RWPE2 (cell line): ENCODE data around the gene RPL3.
"Not testable (repeated sequence)": the region's sequence is repeated elsewhere in the genome, so short reads cannot be mapped to it uniquely, and the experiment has no call there.

Experiments used
- ATAC-seq: fragments of 200-7000 bp; cut with Tn5 transposase; 3 replicates; pipeline ENCODE4 v1.9.1; 2021; ENCODE audit warnings: low read depth
- DNase-seq: peaks from one replicate; pipeline ENCODE4 v3.0.0-alpha.2; 2020; ENCODE audit warnings: low spot score
- H3K27ac ChIP-seq: fragments of 450-650 bp; 2 replicates; pipeline ENCODE4 v1.5.1; 2017; ENCODE audit warnings: mild to moderate bottlenecking; ENCODE audit not compliant: poor library complexity, severe bottlenecking
- H3K27me3 ChIP-seq: fragments of 250-450 bp; sonication (Bioruptor Pico); 2 replicates; pipeline ENCODE4 v1.5.1; 2021; ENCODE audit warnings: mild to moderate bottlenecking, moderate library complexity; ENCODE audit not compliant: insufficient read depth, poor library complexity, severe bottlenecking
- H3K36me3 ChIP-seq: fragments of 250-450 bp; sonication (Bioruptor Pico); 2 replicates; pipeline ENCODE4 v1.5.1; 2020; ENCODE audit warnings: low read depth, mild to moderate bottlenecking, moderate library complexity
- H3K4me1 ChIP-seq: fragments of 250-450 bp; sonication (Bioruptor Pico); 2 replicates; pipeline ENCODE4 v1.5.1; 2021; ENCODE audit warnings: mild to moderate bottlenecking, moderate library complexity; ENCODE audit not compliant: insufficient read depth, poor library complexity, severe bottlenecking
- H3K4me3 ChIP-seq: fragments of 250-450 bp; sonication (Bioruptor Pico); 2 replicates; pipeline ENCODE4 v1.5.1; 2021; ENCODE audit warnings: mild to moderate bottlenecking, moderate library complexity; ENCODE audit not compliant: severe bottlenecking
- H3K9me3 ChIP-seq: fragments of 250-450 bp; sonication (Bioruptor Pico); 2 replicates; pipeline ENCODE4 v1.5.1; 2021; ENCODE audit warnings: mild to moderate bottlenecking, moderate library complexity; ENCODE audit not compliant: severe bottlenecking
- TF ChIP-seq, protein P1 (sequence below): fragments of 450-650 bp; IDR thresholded peaks from one replicate; pipeline ENCODE4 v1.5.1; 2017; ENCODE audit warnings: mild to moderate bottlenecking, moderate library complexity; ENCODE audit not compliant: poor library complexity, severe bottlenecking

Gene RPL3

DNA sequence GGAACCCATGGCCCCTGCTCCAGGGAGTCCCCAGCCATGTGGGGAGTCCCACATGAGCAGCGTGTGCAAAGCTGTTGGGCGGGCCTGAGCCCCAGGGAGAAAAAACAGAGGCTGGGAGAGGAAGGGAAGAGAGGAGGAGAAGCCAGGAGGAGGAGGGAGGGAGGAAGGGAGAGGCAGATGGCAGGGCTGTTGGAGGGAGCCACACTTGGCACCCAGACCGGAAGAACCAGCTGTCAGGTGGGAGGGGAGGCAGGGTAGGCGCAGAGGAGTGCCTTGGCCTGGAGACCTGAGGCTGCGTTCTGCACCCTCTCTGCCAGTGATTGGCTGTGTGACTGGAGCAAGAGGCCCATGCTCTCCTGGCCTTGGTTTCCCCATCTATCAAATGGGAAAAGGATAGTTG is 37.0 kb upstream of the RPL3 start:
- Histone ChIP-seq H3K27me3 (no peaks in the 10 kb centered on the region), H3K36me3 (no peaks in the 10 kb centered on the region), H3K4me1 (no peaks in the 10 kb centered on the region), H3K27ac (no peak overlapping the region), H3K4me3 (no peak overlapping the region), H3K9me3 (no peaks in the 10 kb centered on the region)
- ATAC-seq (no peak), DNase-seq (no peak)
- TF ChIP-seq, protein P1, sequence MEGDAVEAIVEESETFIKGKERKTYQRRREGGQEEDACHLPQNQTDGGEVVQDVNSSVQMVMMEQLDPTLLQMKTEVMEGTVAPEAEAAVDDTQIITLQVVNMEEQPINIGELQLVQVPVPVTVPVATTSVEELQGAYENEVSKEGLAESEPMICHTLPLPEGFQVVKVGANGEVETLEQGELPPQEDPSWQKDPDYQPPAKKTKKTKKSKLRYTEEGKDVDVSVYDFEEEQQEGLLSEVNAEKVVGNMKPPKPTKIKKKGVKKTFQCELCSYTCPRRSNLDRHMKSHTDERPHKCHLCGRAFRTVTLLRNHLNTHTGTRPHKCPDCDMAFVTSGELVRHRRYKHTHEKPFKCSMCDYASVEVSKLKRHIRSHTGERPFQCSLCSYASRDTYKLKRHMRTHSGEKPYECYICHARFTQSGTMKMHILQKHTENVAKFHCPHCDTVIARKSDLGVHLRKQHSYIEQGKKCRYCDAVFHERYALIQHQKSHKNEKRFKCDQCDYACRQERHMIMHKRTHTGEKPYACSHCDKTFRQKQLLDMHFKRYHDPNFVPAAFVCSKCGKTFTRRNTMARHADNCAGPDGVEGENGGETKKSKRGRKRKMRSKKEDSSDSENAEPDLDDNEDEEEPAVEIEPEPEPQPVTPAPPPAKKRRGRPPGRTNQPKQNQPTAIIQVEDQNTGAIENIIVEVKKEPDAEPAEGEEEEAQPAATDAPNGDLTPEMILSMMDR, result no peak

DNA sequence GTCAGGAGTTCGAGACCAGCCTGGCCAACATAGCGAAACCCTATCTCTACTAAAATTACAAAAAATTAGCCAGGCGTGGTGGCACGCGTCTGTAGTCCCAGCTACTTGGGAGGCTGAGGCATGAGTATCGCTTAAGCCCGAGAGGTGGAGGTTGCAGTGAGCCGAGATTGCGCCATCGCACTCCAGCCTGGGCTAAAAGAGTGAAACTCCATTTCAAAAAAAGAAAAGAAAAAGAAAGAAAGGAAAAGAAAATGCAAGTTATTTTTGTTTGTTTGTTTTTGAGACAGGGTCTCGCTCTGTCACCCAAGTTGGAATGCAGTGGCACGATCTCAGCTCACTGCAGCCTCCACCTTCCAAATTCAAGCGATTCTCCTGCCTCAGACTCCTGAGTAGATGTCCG is 36.4 kb upstream of the RPL3 start:
- H3K4me1 ChIP-seq, ATAC-seq, DNase-seq, H3K36me3 ChIP-seq, H3K27me3 ChIP-seq, H3K9me3 ChIP-seq, H3K27ac ChIP-seq, H3K4me3 ChIP-seq: not testable (repeated sequence)

- Histone ChIP-seq H3K4me1 (no peaks in the 10 kb centered on the region), H3K9me3 (no peaks in the 10 kb centered on the region), H3K27ac (no peak overlapping the region), H3K4me3 (no peak overlapping the region), H3K27me3 (no peaks in the 10 kb centered on the region), H3K36me3 (no peaks in the 10 kb centered on the region)
- TF ChIP-seq, protein P1, result no peak
- DNase-seq (no peak), ATAC-seq (no peak)
These were observed 35.7 kb upstream of the RPL3 start for GRCh38 chr22:39355080-39355479.

DNA sequence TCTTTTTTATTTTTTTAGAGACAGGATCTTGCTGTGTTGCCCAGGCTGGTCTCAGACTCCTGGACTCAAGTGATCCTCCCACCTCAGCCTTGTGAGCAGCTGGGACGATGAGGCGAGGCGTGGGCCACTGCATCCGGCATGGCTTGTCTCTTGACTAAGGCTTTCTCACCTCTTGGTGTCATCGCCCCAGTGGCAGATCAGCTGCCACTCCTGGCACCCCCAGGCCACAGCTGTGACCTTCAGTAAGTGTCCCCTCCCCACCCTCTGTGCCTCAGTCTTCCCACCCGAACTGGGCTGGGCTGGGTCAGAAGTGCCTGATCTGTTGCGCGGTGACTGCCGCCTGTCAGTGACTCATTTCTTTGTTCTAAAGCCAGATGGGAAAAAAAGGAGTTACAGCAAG is 33.9 kb upstream of the RPL3 start:
- DNase-seq, result no peak
- Histone ChIP-seq H3K27ac (no peak overlapping the region), H3K4me3 (no peak overlapping the region), H3K27me3 (no peaks in the 10 kb centered on the region), H3K4me1 (no peaks in the 10 kb centered on the region), H3K36me3 (no peaks in the 10 kb centered on the region), H3K9me3 (no peaks in the 10 kb centered on the region)
- TF ChIP-seq, protein P1, result no peak
- ATAC-seq, result no peak

DNA sequence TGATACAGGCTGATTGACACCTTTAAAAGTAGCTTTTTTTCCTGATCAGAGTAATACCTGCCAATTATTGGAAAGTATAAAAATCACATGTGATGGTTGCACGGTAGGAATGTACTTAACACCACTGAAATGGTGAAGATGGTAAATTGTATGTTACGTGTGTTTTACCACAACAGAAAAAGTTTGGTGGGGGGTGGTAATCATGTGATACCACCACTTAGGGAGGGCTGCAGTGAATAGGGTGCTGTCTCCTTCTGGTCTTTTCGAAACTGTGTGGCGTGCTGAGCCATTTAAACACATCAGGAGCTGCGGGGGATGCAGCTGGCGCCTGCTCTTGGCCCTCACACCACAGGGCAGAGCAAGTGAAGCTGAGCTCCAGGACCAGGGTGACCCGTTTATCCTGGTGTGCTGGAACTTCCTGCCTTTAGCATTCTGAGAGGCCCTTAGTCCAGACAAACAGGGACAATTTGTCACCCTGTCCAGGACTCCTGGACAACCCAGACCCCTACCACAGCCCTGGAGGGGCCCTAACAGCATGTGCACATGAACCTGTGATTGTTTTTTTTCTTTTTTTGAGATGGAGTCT is 33.0 kb upstream of the RPL3 start:
- Histone ChIP-seq H3K4me3 (no peak overlapping the region), H3K27me3 (no peaks in the 10 kb centered on the region), H3K36me3 (no peaks in the 10 kb centered on the region), H3K27ac (no peak overlapping the region), H3K4me1 (no peaks in the 10 kb centered on the region), H3K9me3 (no peaks in the 10 kb centered on the region)
- no peak for DNase-seq
- TF ChIP-seq, protein P1, result no peak
- ATAC-seq, result no peak
